Cortex of kidney (tissue), 1 donor: ENCODE data around the gene PRR5.
"Not testable (repeated sequence)": the region's sequence is repeated elsewhere in the genome, so short reads cannot be mapped to it uniquely, and the experiment has no call there.

Source experiments
- DNase-seq: peaks from one replicate; lab custom pipeline; 2025; lab: John Stamatoyannopoulos, UW

Gene PRR5, protein sequence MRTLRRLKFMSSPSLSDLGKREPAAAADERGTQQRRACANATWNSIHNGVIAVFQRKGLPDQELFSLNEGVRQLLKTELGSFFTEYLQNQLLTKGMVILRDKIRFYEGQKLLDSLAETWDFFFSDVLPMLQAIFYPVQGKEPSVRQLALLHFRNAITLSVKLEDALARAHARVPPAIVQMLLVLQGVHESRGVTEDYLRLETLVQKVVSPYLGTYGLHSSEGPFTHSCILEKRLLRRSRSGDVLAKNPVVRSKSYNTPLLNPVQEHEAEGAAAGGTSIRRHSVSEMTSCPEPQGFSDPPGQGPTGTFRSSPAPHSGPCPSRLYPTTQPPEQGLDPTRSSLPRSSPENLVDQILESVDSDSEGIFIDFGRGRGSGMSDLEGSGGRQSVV

DNA sequence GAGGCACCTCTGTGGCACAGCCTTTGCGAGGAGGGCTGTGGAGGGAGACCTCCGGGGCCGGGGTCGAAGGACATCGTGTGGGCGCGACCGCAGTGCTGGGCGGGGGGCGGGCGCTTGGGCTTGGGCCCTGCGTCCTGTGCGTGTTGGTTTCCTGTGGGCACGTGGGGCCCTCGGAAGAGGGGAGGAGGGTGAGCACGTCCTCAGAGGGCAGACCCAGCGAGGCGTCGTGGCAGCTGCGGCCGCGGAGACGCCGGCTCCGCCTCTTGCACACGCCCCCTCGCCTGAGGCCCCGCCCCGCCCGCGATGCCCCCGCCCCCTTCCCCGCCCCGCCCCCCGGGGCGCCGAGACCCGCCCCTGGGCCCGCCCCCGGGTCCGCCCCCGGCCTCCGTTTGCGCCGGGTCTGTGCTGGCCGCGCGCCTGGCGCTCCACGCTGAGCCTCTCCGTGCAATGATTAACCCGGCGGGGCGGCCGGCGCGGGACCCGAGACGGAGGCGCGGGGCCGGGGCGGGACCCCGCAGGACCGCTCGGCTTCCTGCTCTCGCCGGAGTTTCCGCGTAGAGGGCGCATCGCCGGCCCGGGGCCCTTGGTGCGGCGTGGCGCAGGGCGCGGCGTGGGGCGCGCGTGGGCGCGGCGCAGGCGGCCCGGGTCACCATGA lies at the start of gene PRR5:
Gene PRR5 (plus strand): TSS at position 381 of the 655 bp plus-strand sequence. CDS start 271 bp downstream, at position 652.
- no peak for DNase-seq

DNA sequence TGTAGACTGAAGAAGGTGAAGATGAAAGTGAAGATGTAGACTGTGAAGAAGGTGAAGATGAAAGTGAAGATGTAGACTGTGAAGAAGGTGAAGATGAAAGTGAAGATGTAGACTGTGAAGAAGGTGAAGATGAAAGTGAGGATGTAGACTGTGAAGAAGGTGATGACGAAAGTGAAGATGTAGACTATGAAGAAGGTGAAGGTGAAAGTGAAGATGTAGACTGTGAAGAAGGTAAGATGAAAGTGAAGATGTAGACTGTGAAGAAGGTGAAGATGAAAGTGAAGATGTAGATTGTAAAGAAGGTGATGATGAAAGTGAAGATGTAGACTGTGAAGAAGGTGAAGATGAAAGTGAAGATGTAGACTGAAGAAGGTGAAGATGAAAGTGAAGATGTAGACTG lies 49.1 kb upstream of the PRR5 start:
- DNase-seq = not testable (repeated sequence)

DNA sequence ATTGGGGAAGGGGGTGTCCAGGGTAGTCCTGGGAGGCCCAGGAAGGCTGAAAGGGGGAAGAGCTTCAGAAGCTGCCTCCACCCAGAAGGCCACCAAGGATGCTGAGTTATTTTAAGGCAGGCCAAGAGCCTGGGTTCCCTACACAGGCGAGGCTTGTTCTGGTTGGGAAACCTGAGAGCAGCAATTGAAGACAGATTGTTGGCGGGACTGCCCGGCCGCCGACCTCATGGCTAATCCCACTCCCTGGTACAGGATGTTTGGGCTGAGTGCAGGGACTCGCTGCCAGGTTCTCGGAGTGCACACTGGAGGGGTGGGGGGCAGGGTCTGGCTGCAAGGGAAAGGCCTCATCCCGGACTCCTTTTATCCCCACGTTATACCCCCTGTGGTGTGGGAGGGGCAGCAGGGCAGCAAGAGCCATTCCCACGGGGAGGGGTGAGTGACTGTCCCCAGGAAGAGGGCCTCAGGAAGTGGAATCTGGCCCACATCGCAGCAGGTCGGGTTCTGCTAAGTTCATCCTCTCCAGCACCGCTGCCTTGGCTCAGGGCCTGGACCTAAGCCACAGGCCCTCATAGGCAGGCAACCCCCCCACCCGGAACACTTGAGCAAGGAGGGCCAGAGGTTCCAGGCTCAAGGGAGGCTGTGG lies 43.6 kb upstream of the PRR5 start:
- no peak for DNase-seq

DNA sequence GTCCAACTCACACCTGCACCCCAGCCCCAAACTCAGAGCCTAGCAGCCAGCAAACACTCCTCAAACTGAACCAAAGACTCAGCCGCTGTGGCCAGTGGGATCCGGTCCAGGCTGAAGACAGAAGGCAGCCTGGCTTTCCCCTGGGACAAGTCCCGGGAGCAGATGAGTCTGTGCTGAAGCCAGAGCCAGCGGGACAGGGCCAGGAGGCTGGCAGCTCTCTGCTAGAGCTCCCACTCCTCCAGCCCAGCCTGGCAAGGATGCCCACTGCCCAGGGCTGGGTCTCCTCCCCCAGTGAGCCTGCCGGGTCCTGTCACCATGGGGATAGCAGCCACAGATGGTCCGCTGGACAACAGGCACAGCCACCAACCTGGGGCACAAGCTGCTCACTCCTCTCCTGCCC lies 42.9 kb upstream of the PRR5 start:
- no peak for DNase-seq

DNA sequence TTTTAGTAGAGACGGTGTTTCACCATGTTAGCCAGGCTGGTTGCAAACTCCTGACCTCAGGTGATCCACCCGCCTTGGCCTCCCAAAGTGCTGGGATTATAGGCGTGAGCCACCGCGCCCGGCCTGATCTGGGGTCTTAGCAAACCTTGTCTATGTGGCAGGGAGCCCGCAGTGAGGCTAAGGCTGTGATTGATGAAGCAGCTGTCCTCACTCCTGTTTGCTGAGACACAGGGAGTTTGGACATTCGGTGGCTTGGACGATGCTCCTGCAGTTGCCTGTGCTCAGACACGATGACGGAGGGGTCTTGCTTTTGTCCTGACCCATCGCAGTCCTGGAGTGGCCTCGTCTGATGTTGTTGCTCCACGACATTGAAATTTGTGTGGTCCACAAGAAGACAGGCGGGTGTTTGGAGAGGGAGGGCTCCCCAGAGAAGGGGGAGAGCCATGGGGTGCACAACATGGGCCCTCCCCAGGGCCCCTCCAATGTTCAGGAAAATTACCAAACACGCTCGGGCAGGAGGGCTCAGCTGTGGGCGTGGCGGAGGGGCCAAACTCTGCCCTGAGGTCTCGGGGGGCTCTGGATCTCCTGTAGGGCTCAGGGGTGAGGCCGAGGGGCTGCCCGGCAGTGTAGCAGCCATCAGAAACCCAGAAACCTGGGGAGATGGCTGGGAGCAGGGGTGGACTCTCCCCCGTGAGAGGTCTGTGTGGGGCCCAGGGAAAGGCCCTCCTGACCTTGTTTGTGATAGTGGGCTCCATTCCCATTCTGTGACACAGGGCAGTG lies 41.8 kb upstream of the PRR5 start:
- DNase-seq = no peak

DNA sequence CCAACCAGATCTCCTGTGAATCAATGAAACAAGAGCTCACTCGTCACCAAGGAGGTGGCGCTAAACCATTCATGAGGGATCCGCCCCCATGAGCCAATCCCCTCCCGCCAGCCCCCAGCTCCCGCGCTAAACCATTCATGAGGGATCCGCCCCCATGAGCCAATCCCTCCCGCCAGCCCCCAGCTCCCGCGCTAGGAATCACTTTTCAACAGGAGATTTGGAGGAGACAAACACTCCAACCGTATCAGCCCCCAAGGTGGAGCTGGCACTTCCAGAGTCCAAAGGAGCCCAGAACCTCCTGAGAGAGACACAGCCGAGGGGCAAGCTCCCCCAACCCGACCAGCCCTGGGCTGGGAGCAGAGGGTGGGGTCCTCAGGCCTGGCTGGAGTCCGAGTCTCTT lies 40.9 kb upstream of the PRR5 start:
- DNase-seq = no peak

DNA sequence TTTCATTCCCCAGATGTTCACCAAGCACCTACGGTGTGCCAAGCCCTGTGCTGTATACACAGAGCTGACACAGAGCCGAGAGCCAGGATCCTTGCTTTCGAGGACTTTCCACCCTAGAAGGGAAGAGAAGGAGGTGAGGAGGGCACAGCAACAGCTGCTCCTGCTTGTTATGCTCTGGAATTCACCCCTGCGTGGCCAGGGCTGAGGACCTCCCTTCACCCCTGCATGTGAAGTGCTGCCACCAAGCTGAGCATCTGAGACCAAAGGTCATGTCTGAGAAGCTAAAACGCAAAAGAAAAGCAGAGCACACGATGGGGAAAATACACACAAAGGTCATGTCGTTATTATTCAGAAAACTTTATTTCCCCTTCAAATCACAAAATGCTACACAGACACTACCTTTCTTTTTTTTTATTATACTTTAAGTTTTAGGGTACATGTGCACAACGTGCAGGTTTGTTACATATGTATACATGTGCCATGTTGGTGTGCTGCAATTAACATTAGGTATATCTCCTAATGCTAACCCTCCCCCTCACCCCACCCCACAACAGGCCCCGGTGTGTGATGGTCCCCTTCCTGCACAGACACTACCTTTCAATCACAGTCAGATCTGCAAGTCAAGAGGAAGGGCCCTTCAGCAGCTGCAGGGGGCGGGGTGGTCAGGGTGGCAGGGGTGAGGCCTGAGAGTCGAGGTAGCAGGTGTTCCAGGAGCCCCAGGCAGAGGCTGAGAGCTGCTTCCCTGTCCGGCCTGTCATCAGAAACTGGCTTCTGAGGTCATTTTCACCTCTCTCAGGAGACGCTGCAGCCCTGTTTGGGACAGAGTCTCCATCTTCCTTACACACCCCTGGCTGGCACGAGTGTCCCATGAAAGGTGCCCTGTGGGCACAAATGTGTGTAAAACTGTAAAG lies 40.1 kb upstream of the PRR5 start:
- DNase-seq = no peak

DNA sequence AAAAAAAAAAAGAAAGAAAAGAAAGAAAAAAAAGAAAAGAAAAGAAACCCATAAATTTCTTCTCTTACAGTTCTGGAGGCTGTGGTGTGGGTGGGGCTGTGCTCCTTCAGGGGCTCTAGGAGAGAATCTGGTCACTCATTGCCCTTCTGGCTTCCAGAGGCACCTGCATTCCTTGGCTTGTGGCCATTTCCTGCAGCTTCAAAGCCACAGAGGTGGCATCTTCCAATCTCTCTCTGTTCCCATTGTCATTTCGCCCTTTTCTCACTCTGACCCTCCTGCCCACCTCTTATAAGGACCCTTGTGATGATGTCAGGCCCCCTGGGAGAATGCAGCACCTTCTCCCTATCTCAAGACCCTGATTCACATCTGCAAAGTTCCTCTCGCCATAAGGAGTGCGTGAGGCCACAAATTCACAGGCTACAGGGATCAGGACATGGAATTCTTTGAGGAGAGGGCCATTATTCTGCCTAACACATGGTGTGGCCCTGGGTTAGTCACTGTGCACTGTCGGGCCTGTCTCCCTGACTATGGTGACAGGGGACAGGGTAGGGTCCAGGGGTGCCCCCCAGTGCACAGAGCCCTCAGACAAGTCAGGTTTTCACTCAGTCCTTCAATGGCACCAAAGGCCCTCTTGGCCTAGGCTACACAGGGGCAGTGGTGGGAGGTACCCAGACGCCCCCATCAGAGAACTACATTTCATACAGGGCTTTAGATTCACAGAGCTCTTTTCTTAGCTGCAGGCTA lies 38.6 kb upstream of the PRR5 start:
- DNase-seq = no peak

DNA sequence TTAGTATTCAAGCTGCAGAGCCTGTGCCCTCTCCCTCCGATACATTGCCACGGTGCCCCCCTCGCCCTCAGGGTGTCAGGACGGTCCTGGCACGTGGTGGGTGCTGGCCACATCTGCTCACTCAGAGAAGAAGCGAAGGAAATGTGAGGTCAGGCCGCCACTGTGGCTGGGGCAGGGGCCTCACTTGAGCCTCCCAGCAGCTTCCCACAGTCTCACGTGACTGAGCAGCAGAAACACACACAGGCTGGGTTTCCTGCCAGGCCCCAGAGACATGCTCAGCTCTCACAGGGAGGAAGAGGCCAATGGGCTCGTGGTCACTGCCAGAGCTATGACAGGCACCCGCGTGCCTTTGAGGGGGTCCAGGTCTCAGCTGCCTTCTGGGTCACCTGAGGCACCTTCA lies 37.9 kb upstream of the PRR5 start:
- no peak for DNase-seq

DNA sequence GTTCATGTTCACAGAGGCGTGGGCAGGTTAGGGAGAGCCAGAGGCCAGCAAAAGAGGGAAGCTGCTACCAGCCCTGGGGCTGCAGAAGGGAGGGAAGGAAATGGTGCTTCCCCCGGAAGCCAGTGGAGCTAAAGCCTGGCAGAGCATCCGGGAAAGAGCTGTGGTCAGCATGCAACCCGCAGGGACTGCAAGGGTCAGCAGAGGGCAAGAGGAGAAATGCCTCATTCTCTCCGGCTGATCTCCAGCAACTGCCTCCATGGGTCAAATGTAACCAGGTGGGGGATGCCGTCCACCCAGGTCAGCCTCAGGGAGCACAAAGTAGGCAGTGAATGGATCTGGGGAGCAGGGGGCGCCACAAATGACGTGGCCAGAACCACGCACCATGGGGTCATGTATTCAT lies 36.9 kb upstream of the PRR5 start:
- DNase-seq = no peak

DNA sequence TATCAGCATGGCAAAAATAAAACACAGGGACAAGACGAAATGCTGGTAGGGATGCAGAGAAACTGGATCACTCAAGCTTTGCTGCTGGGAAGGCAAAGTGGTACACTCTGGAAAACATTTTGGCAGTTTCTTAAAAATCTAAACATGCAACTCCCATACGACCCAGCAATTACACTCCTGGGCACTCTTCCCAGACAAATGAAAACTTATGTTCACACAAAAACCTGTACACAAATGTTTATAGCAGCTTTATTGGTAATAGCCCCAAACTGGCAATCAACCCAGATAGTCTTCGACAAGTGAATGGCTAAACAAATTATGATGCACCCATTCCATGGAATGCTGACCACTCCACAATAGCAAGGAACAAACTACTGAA lies 35.8 kb upstream of the PRR5 start:
- DNase-seq = no peak

DNA sequence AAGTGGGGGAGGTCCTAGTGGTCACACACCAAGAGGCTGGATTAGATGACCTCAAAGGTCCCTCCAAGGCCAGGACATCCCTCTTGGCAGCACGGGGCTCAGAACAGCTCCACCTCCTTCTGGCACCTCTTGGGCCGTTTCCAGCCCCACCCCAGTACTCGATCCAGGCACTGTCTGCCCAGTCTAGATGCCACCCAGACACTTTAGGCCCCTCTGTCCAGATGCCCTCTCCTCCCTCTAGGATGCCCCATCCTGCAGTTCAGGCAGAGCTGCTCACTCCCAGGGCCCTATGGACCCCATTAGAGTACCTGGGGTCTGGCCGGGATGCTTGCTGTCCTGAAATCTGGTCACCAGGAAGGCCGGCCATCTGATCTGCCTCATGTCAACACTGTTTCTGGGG lies 34.7 kb upstream of the PRR5 start:
- no peak for DNase-seq

DNA sequence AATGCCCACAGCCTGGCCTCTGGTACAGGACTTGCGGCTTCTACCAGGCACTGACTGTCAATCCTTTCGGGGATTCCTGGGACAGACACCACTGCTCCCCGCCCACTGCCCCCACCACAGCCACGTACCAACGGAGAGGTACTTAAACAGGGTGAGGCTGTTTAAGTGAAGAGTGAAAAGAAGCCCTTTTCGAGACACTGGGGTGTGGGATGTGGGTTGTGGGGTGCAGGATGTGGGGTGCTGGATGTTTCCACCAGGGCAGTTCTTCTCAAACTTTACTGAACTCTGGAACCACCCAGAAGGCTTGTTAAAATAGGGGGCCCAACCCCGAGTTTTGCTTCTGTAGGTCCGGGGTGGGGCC lies 34.2 kb upstream of the PRR5 start:
- no peak for DNase-seq

DNA sequence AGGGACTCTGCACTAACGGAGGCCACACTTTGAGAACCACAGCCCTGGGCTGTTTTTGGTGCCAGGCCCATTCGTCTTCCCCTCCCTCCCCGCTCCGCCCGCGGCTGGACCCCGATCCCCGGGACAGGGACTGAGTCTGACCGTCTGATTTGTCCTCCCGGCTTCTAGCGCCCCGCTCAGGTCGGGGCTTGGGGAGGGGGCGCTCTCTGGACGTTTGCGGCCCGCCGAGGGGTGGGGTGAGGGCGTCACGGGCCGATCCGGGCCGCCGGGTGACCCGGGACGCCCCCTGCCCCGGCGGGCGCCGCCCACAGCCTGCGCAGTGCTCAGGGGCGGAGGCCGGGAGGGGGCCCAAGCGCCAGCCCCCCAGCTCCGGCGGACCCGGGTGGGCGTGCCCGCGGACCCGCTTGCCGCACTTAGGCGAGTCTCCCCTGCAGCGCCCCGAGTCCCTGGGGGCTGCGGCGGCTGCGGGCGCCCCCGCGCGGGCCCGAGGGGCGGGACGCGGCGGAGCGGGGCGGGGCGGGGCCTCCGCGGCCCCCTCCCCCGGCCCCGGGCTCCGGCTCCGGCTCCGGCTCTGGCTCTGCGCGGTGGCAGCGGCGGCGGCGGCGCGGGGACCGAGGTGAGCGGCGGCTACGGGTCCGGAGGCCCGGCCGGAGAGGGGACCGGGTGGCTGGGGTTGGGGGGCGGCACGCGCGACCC lies 33.7 kb upstream of the PRR5 start:
- DNase-seq = no peak

DNA sequence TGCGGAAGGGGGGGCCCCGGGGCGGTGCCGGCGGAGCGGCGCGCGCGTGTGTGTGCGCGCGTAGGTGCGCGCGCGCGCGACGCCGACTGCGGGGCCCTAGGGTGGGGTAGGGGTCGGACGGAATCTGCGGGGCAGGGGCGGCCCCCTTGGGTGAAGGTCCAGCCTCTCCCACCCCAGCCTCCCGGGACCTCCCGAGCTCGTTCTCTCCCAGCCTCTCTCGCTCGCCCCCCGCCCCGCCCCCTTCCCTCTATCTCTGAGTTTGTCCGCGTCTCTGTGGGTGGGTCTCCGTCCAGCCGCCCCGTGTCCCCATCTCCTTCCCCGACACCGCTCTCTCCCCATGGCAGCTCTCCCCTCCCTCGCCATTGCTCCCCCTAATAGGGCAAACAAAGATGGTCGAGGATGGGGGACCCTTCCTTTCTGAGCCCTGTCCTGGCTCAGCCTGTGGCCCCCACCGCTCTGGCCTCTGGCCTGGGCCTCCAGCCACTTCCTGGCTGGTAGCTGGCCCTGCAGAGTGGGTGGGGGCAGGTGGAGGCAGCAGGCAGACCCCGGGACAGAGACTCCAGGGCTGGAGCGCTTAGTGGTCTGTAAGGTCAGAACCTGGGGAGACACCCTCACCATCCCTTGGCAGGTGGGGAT lies 33.0 kb upstream of the PRR5 start:
- no peak for DNase-seq

DNA sequence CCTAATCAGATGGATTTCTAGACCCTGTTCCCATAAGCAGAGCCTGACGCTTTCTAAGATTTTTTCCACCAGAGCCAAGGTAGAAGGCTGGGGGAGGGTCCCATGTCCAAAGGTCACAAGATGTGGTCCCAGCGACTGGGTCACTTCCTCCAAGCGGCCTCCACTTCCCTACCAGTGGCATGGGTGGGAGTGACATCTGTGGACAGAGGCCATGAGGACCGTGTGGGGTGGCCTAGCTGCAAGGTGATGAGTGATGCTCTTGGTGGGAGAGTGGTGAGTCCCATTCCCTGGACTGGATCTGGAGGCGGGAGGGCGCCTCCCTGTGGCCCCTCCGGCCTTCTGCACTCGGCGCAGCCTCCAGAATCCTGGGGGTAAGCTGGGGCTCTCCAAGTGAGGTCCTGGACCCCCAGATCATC lies 32.4 kb upstream of the PRR5 start:
- no peak for DNase-seq

DNA sequence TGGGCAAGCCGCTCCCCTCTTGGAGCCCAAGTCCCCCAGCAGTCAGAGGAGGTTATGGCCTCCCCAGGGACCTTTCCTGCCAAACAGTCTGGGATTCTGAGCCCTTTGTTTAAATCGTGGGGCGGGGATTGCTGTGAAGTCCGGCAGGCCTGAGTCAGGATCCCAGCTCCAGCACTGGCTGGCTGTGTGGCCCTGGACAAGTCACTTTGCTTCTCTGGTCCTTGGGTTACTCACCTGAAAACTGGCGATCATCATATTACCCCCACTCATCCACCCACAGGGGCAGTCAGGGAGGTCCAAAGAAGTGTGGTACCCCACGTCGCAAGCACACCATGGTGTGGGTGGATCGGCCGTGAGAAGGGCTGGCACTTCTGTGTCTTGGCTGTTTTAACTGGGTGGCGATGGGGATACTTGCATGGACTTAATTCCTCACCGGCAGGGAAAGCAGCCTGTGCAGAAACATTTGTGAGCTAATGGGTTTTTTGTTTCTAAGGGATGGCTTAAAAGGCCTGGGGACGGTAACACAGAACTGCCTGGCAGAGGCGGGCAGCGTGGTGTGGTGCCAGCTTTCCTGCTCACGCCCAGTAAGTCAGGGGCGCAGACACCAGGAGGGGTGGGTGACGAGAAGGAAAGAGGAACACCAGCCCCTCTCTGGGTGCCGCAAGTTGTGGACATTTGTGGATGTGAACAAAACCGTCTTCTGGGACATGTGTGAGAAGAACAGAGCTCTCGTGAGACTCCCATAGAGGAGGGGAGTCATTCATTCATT lies 31.6 kb upstream of the PRR5 start:
- DNase-seq = no peak

DNA sequence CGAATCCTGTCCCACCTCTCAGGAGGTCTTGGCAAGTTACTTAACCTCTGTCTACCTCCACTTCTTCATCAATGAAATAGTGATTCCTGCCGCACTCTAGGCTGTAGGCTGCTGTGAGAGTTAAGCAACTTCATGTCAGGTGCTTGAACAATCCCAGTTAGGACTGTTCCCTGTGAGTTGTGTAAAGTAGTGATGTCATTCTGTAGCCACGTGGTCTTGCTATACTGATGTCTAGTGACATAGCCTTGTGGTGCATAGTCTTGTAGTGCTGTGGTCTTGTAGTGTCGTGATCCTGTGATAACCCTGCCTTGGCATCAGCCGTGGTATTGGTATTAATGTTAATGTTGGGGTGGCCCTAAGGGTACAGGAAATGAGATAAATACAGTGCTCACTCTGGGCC lies 30.3 kb upstream of the PRR5 start:
- no peak for DNase-seq

DNA sequence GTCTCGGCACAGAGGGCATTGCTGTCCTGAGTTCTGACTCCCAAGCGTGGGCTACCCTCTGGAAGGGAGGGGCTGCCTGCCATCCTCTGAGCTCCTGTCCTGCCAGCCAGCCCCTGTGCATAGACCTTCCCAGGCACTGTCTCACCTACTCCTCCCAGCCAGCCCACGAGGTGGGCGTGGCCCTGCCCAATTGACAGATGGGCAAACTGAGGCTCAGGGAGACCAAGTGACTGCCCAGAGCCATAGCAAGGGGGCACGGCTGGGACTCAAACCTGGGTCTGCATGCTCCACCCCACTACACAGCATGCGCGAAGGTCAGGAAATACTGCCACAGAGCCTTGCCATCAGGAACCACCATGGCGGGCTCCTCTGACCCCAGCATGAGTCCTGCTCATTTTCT lies 29.4 kb upstream of the PRR5 start:
- no peak for DNase-seq
